Activated CD8-positive, alpha-beta memory T cell treated with anti-CD3 and anti-CD28 coated beads for 36 hours (primary cell): Measurements from ENCODE around the gene CCDC80. TPM values are rescaled to one million over a fixed set of nuclear protein-coding genes. Genes with fewer than 3 reads are reported as not detected.
"Not testable (repeated sequence)": the region's sequence is repeated elsewhere in the genome, so short reads cannot be mapped to it uniquely, and the experiment has no call there.

ENCODE experiments used
- CTCF ChIA-PET: fragments of 350-600 bp; sonication (Branson Sonifier 250); formaldehyde crosslinking; loops from one replicate; lab custom pipeline; 2021; ENCODE audit warnings: antibody characterized with exemption; lab: Charles Lee
- POLR2A ChIA-PET: fragments of 350-600 bp; sonication (Branson Sonifier 250); formaldehyde crosslinking; loops from one replicate; lab custom pipeline; 2021; ENCODE audit warnings: antibody characterized with exemption; lab: Charles Lee
- total RNA-seq, 2 experiments: library from RNA; stranded (reverse); gene quantifications; one replicate each; pipeline ENCODE4 v1.2.3, GENCODE V29; 2021

Gene CCDC80
- total RNA-seq, 2 experiments from 2014 or later: not detected

DNA sequence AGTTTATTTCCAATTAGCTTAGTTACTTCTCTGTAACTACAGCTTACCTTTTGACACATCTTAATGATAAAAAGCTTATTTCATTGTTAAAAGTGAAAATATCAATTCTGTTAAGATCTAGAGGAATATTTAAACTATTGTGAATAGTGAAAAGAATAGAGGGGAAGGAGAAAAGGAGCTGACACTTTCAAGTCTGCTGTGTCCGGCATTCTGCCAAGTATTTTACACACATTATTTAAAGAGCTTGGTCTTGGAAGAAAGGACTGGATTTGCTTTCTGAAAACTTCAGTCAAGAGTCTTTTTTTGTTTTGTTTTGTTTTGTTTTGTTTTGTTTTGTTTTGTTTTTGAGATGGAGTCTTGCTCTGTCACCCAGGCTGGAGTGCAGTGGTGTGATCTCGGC is 34.8 kb downstream of the CCDC80 start:
- CTCF ChIA-PET: no interaction called here
- POLR2A ChIA-PET: no interaction called here

DNA sequence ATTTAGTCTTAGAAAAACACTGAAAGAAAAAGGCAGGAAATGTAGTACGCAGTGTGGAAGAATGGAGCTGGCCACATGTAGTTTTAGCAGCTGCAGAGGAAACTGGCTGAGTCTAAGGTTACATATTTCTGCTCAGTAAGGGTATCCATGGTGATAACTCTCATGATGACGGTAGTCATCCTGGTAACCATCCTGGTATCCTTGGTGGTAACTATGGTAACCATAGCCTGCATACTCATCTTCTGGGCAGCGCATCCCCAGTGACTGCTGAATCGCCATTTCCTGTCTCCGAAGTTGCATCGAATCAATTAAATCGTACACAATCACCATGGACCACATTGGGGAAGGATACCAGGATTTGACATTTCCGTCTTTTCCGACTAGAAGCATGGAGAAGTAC is 35.7 kb downstream of the CCDC80 start:
- ChIA-PET POLR2A (interaction anchor here (0.6 kb wide), 1 partner anchor 273 kb away, joined by 5 read pairs; no protein-coding TSS in a partner anchor), CTCF (no interaction called here)

DNA sequence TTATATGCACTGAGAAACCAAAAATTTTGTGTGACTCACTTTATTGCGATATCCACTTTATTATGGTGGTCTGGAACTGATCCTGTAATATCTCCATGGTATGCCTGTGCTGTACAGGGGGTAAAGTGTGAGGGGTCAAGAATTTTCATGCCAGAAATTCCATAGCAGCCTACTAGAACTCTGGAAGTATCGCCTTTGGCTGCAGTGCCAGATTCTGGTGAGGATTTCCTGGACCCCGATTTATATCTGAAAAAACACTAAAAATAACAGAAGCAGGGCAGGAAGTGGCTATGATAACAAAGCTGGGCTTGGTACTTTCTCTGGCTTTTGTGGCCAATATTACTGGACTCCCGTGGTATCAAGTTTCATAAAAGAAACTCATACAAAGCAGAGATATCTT is 36.4 kb downstream of the CCDC80 start:
- CTCF ChIA-PET: no interaction called here

DNA sequence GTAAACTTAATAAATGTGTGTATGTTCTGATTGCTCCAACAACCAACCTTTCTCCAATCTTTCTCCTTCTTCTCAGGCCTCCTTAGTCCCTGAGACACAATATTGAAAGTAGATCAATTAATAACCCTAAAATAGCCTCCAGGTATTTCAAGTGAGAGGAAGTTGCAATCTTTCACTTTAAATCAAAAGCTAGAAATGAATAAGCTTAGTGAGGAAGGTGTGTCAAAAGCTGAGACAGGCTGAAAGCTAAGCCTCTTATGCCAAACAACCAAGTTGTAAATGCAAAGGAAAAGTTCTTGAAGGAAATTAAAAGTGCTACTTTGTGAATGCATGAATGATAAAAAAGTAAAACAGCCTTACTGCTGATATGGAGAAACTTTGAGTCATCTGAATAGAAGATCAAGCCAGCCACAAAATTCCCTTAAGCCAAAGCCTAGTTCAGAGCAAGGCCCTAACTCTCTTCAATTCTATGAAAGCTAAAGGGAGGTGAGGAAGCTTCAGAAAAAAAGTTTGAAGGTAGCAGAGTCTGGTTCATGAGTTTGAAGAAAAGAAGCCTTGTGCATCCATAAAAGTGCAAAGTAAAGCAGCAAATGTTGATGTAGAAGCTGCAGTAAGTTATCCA is 38.6 kb downstream of the CCDC80 start:
- ChIA-PET CTCF (no interaction called here), POLR2A (no interaction called here)

More for the DNA sequence above, 36.4 kb downstream of the CCDC80 start:
- POLR2A ChIA-PET: no interaction called here

DNA sequence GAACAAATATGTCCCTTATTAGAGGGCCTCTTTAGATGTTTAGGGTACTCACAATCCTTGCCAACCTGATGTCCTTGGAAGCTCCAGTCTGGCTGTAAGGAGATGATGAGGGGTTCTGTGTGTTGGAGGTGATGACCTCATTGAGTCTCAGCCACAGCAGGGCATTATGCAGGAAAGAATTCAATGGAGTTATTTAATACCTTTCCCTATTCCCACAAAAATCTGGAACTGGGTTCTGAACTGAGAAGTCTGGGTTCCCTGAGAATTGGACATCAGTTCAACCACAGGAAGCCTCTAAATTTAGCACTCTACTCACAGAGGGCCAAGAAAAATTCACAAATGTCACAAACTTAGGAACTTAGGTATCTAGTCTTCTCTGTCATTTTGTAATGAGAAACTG is 42.2 kb downstream of the CCDC80 start:
- POLR2A ChIA-PET: no interaction called here
- CTCF ChIA-PET: no interaction called here

DNA sequence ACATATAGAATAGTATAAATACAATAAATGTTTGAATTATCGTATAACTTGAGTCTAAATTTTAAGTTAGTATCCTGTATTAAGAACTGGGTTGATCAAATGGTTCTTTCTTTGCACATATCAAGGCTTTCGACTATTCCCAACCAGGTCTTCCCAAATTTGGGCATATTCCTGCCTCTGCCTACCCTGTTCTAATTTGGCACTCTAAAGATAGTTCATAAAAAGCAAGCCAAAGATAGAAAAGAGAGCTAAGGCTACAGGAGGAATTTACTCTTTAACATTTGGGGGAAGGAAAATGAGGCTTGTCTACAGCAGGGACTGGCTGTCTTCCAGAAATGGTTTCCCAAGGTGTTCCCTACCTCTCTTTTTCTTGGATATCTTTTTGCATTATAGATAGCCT is 43.0 kb downstream of the CCDC80 start:
- CTCF ChIA-PET: no interaction called here
- POLR2A ChIA-PET: no interaction called here

DNA sequence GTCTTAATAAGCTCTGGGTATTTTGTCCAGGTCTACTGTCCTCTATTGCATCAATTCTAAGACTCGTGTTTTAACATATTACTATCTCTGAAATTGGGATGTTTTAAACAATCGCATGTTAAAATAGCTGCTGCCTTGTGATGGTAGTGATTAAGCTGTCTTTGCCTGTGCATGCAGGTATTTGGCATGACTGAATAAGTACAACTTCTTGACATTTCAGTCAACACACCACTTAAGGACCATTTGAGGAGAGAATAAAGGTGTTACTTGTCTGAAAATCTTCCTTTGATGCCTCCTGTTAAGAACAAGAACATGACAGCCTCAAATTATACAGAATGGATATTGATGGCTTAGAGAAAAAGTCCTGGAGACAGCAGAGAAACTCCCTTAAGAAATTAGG is 46.1 kb downstream of the CCDC80 start:
- CTCF ChIA-PET: no interaction called here
- POLR2A ChIA-PET: no interaction called here

DNA sequence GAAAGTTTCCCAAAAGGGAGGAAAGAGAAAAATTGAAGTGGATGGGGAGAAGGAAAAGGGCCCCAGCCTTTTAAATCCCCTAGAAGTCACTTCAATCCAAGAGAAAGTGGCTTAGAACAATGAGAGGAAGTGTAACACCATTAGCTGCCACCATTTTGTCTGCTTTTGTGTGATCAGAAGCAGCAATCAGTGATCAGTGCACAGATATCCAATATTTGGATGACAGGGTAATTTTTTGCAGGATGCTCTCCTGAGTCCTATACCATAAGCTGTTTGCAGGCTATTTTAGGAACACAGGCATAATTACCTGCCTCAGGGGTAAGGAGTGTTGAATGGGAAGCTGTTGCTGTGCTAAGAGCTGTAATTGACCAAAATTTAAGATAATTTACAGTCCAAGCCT is 47.7 kb downstream of the CCDC80 start:
- ChIA-PET CTCF (no interaction called here), POLR2A (no interaction called here)

DNA sequence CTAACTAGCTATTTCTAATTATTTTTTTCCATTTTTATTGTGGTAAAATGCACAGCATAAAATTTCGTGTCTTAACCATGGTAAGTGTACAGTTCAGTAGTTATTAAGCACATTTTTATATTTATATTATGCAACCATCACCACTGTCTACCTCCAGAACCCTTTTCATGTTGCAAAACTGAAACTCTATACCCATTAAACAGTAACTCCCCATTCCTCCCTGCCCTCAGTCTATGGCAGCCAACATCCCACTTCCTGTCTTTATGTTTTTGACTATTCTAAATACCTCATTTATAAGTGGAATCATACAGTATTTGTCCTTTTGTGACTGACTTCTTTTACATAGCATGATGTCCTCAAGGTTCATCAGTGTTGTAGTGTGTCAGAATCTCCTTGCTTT is 53.6 kb downstream of the CCDC80 start:
- ChIA-PET CTCF (interaction anchor here (0.6 kb wide), 1 partner anchor 166 kb away, joined by 5 read pairs; no protein-coding TSS in a partner anchor), POLR2A (no interaction called here)

DNA sequence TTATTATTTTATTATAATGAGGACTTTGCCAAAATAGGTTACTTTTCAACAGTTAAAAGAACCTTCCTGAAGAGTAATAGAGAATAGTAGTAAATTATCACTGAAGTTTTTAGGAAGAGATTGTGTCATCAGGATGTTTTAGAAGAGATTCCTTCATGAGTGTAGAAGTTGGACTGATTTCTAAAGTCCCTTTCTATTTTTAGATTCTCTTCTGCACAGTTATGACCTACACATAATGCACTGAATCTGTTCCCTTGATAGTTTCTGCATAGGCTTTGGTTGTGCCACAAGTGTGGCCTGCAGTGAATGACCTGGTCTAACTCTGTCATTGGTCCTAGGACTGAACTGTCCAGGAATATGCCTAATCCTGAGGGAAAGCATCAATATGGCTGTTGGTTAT is 55.2 kb downstream of the CCDC80 start:
- ChIA-PET CTCF (no interaction called here), POLR2A (no interaction called here)

DNA sequence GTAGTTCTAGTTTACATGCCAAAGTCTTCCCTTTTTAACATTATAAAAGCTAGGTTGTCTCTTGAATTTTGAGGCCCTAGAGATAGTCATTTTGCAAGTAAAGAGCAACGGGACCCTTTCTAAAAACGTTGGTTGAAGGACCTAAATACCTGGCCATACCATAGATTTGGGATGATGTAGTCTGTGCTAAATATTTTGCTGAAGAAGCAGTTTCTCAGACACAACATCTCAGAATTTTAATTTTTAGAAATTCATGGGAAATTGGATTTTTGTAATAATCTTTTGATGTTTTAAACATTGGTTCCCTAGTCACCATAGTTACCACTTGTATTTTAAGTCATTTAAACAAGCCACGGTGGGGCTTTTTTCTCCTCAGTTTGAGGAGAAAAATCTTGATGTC is 57.8 kb downstream of the CCDC80 start:
- ChIA-PET CTCF (interaction anchor here (0.7 kb wide), 1 partner anchor 1138 kb away, joined by 4 read pairs; no protein-coding TSS in a partner anchor), POLR2A (no interaction called here)

DNA sequence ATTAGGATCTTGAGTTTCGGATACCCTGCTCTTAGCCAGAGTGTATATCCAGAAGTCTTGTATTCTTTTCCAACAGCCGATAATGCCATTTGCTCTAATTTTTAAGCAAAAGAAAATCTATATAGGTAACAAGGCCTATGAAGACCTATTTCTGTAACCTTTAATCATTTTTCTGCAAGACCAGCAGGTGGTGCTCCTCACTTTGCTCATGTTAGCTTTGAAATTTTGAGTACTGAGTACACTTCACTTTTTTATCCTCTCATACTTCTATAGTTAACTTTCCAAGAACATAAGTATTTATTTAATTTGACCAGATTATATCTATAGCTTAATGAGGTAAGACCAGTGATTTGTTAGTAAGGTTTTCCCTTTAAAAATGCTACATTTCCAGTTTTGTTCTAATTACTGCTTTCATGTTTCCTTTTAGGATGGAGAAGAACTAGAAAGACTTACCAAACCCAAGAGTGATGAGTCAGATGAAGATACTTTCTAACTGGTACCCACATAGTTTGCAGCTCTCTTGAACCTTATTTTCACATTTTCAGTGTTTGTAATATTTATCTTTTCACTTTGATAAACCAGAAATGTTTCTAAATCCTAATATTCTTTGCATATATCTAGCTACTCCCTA is 58.6 kb downstream of the CCDC80 start:
- ChIA-PET POLR2A (no interaction called here), CTCF (interaction anchor here (0.7 to 1.0 kb wide), 3 partner anchors 60 to 1139 kb away, joined by 3 to 4 read pairs (median 4); no protein-coding TSS in a partner anchor)

DNA sequence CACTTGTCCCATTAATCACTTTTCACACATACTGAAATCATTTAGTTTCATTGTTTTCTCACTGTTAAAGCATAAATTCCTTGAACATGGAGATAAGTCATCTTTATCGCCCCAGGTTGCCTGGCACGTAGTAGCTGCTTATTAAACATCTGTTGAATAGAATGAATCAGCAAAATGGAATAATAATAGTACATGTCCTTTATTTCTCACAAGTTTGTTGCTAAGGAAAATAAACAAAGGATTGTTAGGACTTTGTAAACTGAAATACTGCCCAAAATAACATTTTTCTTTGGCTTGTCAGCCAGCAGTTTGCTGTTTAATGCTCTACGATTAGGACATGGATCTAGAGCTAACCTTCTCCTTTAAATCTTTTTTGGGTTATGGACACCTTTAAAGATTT is 61.2 kb downstream of the CCDC80 start:
- POLR2A ChIA-PET: no interaction called here
- CTCF ChIA-PET: no interaction called here

DNA sequence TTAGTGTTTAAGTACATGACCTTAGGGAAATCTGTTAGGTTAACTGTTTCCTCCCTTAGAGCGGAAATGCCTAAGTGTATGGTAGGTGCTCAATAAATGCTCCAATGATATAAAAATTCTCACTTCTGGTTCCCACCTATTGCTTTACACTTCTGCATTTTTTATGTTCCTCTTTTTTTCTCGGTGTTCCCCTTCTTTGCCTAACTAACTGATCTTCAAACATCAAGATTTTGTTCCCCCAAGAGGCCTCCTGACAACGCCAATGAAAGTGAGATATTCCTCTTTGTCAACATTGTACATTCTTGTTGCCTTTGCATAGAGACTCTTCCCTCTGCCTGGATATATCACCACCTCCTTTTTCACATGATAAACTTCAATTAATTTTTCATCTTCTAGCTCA is 61.7 kb downstream of the CCDC80 start:
- ChIA-PET CTCF (no interaction called here), POLR2A (no interaction called here)

DNA sequence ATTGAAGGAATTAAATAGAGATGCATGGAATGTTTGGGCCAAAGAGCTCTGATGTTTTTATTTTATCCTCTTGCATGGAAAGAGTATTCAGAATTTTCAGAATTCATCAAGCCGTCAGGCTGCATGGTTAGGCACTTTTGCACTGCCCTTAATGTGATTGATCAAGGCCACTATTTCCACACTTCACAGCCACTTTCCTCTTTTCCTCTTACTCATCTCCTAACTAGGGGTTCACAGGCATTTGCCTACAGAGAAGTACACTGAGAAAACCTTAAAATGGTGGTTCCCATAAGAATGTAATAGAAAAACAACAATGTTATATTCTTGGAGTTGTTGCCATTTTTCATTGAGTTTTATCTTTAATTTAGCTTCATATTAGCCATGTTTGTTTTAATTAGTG is 68.2 kb downstream of the CCDC80 start:
- CTCF ChIA-PET: no interaction called here
- POLR2A ChIA-PET: no interaction called here

DNA sequence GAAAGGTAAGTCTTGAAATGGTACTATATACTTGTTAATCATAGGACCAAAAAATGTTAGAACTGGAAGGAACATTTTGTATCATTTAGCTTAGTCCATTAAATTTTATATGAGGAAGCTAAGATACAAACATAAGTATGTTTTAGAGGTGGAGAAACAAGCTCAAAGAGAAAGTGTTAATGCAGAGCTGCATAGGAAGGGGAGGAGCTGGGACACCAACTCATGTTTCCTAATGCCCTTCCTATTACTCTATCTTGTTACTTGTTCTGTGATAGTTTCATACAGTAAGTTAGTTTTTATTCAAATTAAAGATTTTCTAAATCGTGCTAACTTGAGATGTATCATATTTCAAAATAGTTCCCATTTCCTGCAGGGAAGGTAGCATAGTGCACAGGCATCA is 71.7 kb downstream of the CCDC80 start:
- ChIA-PET CTCF (no interaction called here), POLR2A (no interaction called here)

DNA sequence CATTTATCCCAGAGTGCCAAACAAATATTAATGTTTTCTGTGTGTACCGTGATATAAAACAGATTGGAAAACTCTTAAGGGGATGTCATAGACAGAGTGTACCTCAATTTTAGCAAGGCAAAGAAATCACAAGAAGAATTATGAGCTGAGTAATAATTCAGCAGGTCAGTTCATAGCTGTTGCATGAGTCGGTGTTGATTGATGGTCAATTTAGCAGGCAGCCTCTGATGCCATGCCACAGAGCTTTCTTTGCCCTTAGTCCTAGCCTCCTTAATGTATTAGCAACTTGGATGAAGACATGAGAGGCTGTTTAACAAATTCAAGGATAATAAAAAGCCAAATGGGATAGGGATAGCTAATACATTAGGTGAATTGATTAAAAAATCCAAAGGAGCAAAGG is 72.3 kb downstream of the CCDC80 start:
- ChIA-PET CTCF (no interaction called here), POLR2A (no interaction called here)

DNA sequence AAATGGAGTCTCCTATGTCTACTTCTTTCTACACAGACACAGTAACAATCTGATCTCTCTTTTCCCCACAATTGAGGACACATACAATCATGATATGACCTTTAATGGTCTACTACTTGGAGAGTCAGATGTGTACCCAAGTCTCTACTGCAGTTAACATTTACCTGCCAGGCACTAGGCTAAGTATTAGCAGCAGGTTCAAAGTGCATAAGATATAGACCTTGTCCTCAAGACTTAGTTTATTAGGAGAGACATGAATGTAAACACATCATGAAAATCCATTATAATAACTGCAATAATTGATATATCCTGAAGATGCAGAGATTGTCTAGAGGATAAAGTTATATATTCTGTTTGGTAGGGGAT is 76.0 kb downstream of the CCDC80 start:
- ChIA-PET POLR2A (no interaction called here), CTCF (no interaction called here)

DNA sequence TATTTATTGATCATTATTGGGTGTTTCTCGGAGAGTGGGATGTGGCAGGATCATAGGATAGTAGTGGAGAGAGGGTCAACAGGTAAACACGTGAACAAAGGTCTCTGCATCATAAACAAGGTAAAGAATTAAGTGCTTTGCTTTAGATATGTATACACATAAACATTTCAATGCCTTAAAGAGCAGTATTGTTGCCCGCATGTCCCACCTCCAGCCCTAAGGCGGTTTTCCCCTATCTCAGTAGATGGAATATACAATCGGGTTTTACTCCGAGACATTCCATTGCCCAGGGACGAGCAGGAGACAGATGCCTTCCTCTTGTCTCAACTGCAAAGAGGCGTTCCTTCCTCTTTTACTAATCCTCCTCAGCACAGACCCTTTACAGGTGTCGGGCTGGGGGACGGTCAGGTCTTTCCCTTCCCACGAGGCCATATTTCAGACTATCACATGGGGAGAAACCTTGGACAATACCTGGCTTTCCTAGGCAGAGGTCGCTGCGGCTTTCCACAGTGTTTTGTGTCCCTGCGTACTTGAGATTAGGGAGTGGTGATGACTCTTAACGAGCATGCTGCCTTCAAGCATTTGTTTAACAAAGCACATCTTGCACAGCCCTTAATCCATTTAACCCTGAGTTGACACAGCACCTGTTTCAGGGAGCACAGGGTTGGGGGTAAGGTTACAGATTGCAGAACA is 76.5 kb downstream of the CCDC80 start:
- CTCF ChIA-PET, POLR2A ChIA-PET: not testable (repeated sequence)

DNA sequence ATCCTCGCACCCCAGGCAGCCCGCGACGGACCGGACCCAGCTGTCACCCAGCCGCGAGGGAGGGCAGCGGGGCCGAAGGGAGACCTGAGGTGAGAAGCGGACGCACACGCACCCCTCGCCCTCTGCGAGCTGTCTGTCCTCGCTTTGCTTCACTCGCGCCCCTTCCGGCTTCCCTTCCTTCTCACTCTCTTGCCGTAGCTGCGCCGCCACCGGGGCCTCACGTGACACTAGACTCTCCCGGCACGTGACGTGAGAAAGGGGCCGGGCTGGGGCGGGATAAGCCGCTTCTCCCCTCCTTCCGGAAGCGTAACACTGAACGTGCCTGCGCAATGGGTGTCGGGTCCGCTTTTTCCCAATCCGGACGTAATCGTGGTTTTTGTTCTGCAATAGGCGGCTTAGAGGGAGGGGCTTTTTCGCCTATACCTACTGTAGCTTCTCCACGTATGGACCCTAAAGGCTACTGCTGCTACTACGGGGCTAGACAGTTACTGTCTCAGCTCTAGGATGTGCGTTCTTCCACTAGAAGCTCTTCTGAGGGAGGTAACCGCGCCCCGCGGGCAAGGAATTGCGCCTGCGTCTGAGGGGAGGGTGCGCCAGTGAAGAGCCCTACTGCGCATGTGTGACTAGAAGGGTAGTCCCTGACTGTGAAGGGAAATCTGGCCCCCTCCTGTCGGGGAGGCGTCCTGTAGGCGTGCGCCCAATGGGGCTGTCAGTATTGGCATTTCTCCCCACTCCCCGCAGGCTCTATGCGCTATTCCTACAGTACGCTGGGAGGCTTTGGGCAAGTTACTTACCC is 79.0 kb downstream of the CCDC80 start, which contains the start of the genes ATG3 and SLC35A5:
ATG3 (minus strand) TSS at position 229 of the 796 bp plus-strand sequence. CDS start 434 bp downstream, outside the sequence.
SLC35A5 (plus strand) TSS at position 312 of the 796 bp plus-strand sequence. CDS start 1,359 bp downstream, outside the sequence.
- ChIA-PET CTCF (no interaction called here), POLR2A (interaction anchor here (0.6 to 1.1 kb wide), 3 partner anchors 62 to 456 kb away, joined by 3 to 4 read pairs (median 3); no protein-coding TSS in a partner anchor)
